GM18873 (cell line): ENCODE measurements around the gene CCP110.

Source experiments
- ATAC-seq: cut with Tn5 transposase; IDR thresholded peaks from one replicate; pipeline ENCODE4 v1.9.1; 2021; ENCODE audit warnings: mild to moderate bottlenecking, moderate library complexity, moderate number of reproducible peaks; ENCODE audit not compliant: unreplicated experiment, low FRiP score

Gene CCP110

GRCh38 chr16:19507867-19508266, 15.9 kb upstream of the CCP110 start:
- ATAC-seq, result no peak

- ATAC-seq, result no peak
Measured at GRCh38 chr16:19512297-19512696, 11.4 kb upstream of the CCP110 start.

GRCh38 chr16:19513377-19514053, 10.2 kb upstream of the CCP110 start:
- no peak for ATAC-seq

- no peak for ATAC-seq
Measured at GRCh38 chr16:19515757-19516156, 8.0 kb upstream of the CCP110 start.

- no peak for ATAC-seq
Measured at GRCh38 chr16:19517424-19518089, 6.2 kb upstream of the CCP110 start.

- no peak for ATAC-seq
Measured at GRCh38 chr16:19518388-19518787, 5.4 kb upstream of the CCP110 start.

- ATAC-seq, result no peak
Measured at GRCh38 chr16:19520861-19521331, 2.8 kb upstream of the CCP110 start.

- ATAC-seq, result peak; percentile 62
Measured at GRCh38 chr16:19521471-19522396, 2.0 kb upstream of the CCP110 start, which contains the start of gene GDE1. Gene GDE1, minus strand, starts transcription at chr16:19522098. Its CDS starts 134 bp downstream, at chr16:19521964.

GRCh38 chr16:19522397-19522732, 1.4 kb upstream of the CCP110 start:
- no peak for ATAC-seq

GRCh38 chr16:19522760-19523159, 982 bp upstream of the CCP110 start:
- ATAC-seq, result no peak

GRCh38 chr16:19523184-19523558, 571 bp upstream of the CCP110 start:
- no peak for ATAC-seq

GRCh38 chr16:19524356-19524615, 544 bp downstream of the CCP110 start:
- no peak for ATAC-seq

- no peak for ATAC-seq
Measured at GRCh38 chr16:19524616-19525384, 1.1 kb downstream of the CCP110 start.

GRCh38 chr16:19525385-19525723, 1.6 kb downstream of the CCP110 start:
- ATAC-seq, result no peak

GRCh38 chr16:19527161-19527560, 3.4 kb downstream of the CCP110 start:
- ATAC-seq, result no peak

GRCh38 chr16:19528666-19529065, 4.9 kb downstream of the CCP110 start:
- ATAC-seq, result no peak

- ATAC-seq, result no peak
Measured at GRCh38 chr16:19532601-19533000, 8.9 kb downstream of the CCP110 start.

- no peak for ATAC-seq
Measured at GRCh38 chr16:19540241-19540970, 16.7 kb downstream of the CCP110 start.

GRCh38 chr16:19542138-19542821, 18.5 kb downstream of the CCP110 start:
- no peak for ATAC-seq
